ENCODE measurements around the gene ANKRA2.

GRCh38 chr5:73564675-73565074, 764 bp downstream of the ANKRA2 start:
- TF ChIP-seq POLR2A (IDR thresholded peaks at IDR 0.05), result no peak
- no peak for TF ChIP-seq CTCF (IDR thresholded peaks at IDR 0.05)

Data from Peyer's patch (tissue), 4 donors.